Measurements from ENCODE around the gene RPL15.

Gene RPL15

DNA sequence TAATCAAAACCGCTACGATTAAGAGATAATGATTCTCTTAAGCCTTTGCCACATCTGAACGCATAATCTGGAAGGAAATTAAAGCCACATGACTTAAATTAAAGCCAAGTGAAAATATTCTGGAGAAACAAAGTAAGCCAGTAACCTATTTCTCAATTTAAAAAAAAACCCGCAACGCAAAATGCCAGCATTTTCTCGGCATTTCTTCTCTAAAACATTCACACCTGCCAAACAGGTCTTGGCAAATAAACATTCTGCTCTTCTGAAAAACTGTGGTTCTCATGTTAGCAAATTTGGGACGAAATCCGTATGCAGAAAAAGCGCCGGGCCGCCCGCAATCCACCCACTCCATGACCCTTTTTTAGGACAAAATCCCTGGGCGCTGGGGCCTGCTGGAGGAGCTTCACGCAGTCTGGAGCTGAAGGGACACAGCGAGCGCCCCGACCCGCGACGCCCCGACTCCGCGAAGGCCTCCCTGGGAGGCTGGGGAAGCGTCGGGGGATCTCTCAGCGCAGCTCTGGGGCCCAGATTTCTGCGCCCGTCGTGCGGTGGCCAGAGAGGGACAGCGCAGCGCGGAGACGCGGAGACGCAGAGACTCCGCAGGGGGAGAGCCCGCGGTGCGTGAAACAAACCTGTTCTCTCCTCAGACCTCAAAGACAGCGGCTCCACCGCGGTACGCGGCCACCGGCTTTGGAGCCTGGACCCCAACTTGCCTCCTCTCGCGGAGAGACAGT, 613 bp upstream of the RPL15 start:
- TF ChIP-seq, protein P1, sequence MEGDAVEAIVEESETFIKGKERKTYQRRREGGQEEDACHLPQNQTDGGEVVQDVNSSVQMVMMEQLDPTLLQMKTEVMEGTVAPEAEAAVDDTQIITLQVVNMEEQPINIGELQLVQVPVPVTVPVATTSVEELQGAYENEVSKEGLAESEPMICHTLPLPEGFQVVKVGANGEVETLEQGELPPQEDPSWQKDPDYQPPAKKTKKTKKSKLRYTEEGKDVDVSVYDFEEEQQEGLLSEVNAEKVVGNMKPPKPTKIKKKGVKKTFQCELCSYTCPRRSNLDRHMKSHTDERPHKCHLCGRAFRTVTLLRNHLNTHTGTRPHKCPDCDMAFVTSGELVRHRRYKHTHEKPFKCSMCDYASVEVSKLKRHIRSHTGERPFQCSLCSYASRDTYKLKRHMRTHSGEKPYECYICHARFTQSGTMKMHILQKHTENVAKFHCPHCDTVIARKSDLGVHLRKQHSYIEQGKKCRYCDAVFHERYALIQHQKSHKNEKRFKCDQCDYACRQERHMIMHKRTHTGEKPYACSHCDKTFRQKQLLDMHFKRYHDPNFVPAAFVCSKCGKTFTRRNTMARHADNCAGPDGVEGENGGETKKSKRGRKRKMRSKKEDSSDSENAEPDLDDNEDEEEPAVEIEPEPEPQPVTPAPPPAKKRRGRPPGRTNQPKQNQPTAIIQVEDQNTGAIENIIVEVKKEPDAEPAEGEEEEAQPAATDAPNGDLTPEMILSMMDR (IDR thresholded peaks at IDR 0.05), result no peak

DNA sequence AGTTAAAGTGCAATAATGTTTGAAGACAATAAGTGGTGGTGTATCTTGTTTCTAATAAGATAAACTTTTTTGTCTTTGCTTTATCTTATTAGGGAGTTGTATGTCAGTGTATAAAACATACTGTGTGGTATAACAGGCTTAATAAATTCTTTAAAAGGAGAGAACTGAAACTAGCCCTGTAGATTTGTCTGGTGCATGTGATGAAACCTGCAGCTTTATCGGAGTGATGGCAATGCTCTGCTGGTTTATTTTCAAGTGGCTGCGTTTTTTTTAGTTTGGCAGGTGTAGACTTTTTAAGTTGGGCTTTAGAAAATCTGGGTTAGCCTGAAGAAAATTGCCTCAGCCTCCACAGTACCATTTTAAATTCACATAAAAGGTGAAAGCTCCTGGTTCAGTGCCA, 2.7 kb downstream of the RPL15 start:
- TF ChIP-seq, protein P1 (IDR thresholded peaks at IDR 0.05), result no peak

DNA sequence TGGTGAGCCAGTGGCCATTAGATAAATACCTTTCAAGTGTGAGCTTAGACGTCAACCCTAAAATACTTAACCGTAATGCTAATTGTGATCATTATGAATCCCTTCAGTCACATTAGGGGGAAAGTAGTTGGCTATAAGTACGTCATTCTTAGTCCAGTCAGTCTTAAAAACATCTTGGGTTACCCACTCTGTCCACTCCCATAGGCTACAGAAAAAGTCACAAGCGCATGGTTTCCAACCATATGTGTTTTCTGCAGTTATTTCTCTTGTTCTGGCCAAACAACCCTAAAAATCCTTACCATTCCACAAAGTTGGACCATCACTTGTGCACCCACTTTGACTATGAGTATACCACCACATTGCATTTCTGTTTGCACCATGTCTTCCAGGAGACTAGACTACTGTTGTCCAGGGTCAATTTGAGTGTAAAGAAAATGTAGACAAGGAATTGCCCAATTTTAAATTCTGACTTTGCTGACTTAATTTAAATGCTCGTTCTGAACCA, 3.3 kb downstream of the RPL15 start:
- TF ChIP-seq, protein P1 (IDR thresholded peaks at IDR 0.05), result no peak

DNA sequence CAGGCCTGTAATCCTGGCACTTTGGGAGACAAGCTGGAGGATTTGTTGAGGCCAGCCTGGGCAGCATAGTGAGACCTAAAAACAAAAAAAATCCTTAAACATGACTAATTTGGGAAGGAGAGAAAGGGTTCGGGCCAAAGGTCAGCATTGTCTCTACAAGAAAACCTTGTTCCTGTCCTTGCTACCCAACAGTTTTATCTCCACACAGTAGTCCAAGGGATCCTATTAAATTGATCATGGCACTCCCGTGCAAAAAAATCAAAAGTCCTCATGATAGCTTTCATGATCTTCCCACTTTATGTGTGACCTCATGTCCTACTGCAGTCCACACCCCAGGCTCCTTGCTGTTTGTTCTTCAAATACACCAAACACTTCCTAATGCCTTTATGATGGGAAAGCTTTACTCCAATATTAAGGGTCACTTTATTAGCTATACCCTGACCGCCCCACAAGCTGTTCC, 4.2 kb downstream of the RPL15 start:
- TF ChIP-seq, protein P1 (IDR thresholded peaks at IDR 0.05), result no peak

DNA sequence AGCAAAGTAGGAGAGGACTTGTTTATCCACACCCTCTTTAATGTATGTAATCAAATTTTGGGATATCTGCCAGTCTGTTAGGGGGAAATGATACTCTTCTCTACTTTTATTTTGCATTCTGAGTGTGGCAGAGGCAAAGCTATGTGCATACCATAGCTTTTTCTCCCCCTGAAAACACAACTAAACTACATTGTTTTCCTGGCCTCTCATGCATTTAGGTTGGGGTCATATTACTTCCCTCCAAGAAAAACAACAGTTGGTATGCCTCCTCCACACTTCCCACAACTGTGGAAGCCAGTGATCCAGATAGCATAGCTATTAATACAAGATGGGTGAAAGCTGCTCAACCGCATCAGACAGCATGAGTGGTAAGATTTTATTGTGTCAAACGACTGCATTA, 6.9 kb downstream of the RPL15 start:
- TF ChIP-seq, protein P1 (IDR thresholded peaks at IDR 0.05), result no peak

DNA sequence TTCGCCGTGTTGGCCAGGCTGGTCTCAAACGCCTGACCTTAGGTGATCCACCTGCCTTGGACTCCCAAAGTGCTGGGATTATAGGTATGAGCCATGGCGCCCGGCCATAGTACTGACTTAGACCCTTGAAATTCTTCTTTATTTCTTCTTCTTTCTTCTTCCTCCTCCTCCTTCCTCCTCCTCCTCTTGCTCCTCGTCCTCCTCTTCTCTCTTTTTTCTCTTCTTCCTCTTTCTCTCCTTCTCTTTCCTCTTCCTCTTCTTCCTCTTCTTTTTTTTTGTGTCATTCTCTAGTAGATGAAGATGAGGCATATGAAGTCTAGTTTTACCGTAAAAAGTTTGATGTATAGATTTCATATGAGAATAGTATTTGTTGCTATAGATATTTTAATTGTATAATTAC, 9.3 kb downstream of the RPL15 start:
- TF ChIP-seq, protein P1 (IDR thresholded peaks at IDR 0.05), result no peak

DNA sequence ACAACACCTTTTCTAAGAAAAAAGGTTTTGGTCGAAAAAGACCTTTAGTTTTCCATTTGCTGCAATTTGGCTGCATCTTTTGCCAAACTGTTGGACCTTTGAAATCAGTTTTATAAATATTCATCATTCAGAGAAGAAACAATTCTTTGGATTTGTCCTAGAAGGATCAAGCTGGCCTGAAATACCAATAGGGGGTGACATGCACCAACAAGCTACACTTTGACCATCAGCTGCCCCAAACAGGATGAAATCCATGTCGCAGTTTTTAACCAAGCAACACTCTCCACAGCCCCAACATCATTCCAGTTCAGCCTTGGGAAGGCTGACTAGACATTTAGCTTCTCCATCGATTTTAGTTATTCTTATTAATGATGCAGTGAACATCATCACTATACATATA, 9.8 kb downstream of the RPL15 start:
- TF ChIP-seq, protein P1 (IDR thresholded peaks at IDR 0.05), result no peak

Measured in LNCAP (cell line).